DMS53 (cell line): ENCODE data around the gene NXNL1.
A peak's percentile ranks its signal among the peaks of the same experiment; 100 is the strongest.
"Not testable (repeated sequence)": the region's sequence is repeated elsewhere in the genome, so short reads cannot be mapped to it uniquely, and the experiment has no call there.

Source experiments
- DNase-seq: peaks from one replicate; lab custom pipeline; 2025; lab: John Stamatoyannopoulos, UW

NXNL1 gene

GRCh38 chr19:17486545-17487240 lies 26.0 kb upstream of the NXNL1 start:
- no peak for DNase-seq

GRCh38 chr19:17484520-17485185 lies 23.9 kb upstream of the NXNL1 start:
- no peak for DNase-seq

DNA sequence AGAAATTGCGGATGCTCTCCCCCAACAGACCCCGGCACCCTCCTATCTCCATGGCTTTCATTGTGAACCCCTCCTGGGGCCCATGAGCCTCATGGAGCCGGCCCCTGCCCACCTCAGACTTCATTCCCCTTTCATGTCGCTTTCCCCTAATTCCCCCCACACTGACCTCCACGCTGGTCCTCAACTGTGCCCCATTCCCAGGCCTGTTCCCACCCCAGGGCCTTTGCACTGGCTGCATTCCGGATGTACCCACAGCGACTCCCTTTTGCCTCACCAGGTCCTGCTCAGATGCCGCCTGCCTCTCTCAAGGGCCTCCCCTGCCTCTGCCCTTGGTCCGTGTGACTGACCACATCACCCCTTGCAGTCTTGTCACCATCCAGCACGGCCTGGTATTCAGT lies 22.9 kb upstream of the NXNL1 start:
- no peak for DNase-seq

DNA sequence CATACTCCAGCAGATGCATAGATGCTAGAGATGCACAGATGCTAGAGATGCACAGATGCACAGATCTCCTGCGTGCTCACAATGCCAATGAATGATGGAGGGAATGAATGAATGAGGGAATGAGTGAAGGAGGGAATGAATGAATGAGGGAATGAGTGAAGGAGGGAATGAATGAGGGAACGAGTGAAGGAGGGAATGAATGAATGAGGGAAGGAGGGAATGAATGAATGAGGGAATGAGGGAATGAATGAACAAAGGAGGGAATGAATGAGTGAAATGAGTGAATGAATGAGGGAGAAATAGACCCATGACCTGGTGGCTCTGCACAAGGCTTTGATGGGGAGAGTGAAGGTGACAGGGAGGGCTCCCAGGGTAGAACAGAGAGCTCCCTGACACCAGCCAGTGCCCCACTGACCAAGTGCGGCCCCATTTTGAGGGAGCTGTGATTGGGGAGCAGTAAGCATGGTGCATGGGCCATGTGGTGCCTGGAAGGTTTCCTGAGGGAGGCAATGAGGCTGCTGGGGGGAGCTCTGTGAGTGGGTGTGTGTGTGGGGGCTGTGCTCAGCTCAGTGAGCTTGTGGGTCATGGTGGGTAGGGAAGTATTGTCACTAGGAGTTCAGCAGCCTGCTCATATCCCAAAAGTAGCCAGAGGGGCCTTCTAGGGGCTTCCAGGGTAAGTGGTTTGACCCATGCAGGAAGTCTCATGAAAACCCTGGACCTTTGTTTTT lies 22.3 kb upstream of the NXNL1 start:
- no peak for DNase-seq

- DNase-seq, result no peak
Observed at GRCh38 chr19:17481986-17482385, 21.3 kb upstream of the NXNL1 start.

GRCh38 chr19:17479325-17479791 lies 18.6 kb upstream of the NXNL1 start:
- no peak for DNase-seq

DNA sequence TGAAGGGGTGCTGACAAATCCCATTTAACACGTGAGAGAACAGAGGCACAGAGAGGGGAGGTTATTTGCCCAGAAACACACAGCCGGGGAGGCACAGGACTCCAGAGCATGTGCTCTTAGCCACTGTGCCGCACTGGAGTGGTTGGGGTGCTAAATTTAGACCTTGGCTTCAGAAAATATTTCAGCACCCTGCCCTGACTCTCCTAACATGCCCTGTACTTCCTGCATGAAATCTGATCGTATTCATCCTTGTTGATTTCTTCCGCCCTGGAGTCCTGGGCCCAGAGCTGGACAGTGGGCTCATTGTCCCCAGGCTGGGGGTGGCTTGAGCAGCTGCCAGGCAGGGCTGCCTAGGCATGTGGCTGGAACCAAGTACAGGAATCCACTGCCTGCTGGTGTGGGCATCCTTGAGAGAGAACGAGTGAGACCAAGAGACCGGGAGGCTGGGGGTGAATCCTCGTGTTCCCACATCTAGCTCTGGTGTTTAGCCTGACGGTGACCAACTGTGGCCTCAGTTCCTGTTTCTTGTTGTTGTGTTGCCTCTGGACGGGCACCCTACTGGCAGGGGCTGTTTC lies 14.9 kb upstream of the NXNL1 start:
- no peak for DNase-seq

- DNase-seq, result not testable (repeated sequence)
Observed at GRCh38 chr19:17475011-17475540, 14.3 kb upstream of the NXNL1 start.

DNA sequence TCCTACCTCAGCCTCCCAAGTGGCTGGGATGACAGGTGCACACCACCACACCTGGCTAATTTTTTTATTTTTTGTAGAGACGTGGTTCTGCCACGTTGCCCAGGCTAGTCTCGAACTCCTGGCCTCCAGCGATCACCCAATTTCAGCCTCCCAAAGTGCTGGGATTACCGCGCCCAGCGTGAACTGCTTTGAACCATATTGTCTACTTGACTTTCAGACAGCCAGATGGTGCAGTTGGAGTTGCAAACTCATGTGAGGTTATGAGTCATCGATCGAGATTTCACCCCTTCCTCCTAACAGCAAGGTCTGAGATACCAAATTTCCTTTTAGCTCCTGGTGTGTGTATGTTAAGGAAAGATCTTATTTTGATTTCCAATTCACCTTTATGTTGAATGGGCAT lies 12.3 kb upstream of the NXNL1 start:
- peak; percentile 14 for DNase-seq

- no peak for DNase-seq
Observed at GRCh38 chr19:17471410-17472125, 10.8 kb upstream of the NXNL1 start.

DNA sequence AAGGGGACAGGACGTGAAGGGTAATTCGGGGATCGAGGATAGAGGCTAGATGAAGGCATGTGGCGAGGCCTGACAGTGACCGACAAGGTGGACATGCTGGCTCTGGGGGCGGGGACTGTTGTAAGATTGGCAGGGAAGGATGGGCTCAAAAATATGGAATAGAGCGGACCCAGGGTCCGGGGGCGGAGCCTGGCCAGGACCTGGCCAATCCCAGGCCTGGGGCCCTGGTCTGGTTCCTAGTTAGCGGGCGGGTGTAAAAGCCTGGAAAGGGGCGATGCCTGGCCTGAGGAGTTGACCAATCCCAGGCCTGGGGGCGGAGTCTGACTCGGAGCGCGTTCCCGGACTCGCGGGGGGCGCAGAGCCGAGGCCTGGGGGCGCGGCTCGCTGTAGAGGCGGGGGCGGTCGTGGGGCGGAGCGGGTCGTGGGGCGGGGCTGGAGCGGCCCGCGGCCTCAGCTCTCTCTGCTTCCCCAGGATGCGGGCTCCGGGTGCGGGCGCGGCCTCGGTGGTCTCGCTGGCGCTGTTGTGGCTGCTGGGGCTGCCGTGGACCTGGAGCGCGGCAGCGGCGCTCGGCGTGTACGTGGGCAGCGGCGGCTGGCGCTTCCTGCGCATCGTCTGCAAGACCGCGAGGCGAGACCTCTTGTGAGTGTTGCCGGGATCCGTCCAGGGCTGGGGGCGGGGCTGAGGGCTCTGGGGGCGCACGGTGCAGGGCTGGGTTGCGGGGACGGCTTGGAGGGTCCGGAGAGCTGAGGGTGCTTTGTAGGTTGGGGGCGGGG lies 9.5 kb upstream of the NXNL1 start, which contains the start of gene SLC27A1:
Gene SLC27A1, plus strand, starts transcription at position 457 of the 774 bp plus-strand sequence. Its CDS starts 17 bp downstream, at position 474.
- DNase-seq, result peak; percentile 97

DNA sequence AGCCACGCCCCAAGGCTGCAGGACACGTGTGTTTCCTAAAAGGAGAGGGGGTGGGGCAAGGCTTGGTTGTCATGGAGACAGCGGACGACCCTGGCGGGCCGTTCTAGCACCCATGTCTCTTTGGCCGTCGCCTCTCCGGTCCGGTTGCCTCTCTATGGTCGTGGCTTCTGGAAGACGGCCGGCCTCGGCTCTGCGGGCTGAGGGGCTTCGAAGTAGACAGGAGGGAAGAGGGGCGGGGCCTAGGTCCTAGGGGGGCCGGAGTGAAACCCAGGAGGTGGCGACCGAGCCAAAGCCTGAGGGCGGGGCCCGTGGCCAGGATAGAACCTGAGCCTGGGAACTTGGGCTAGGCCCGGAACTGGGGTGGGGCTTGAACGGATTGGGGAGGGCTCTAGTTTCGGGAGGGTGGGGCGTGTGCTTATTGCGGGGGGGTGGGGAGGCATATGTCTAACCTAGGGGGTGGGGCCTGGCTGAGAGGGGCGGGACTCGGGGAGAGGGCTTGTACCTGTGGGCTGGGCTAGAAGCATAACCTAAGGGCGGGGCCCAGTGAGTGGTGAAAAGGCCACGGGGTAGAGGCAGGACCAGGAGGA lies 8.8 kb upstream of the NXNL1 start:
- peak; percentile 97 for DNase-seq

DNA sequence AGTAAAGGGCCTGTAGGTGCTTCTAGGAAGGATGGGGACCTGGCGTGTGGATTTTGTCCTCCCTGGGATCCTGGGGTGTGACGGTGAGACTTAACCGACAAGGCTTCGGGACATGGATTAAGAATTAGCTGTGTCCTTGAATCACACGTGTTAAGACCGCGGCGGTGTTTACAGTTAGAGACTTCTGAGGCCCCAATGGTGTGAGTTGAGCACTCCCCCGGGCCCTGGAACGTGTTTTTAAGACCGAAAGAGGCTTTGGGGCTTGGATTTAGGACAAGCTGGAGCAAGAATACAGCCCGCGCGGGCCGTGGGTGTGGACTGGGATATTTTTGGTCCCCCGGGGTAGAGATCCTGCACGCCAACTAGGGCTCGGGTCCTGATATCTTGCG lies 8.4 kb upstream of the NXNL1 start:
- DNase-seq, result peak; percentile 69

GRCh38 chr19:17468302-17469091 lies 7.8 kb upstream of the NXNL1 start:
- DNase-seq, result peak; percentile 37

GRCh38 chr19:17467471-17468301 lies 7.0 kb upstream of the NXNL1 start:
- DNase-seq, result no peak

DNA sequence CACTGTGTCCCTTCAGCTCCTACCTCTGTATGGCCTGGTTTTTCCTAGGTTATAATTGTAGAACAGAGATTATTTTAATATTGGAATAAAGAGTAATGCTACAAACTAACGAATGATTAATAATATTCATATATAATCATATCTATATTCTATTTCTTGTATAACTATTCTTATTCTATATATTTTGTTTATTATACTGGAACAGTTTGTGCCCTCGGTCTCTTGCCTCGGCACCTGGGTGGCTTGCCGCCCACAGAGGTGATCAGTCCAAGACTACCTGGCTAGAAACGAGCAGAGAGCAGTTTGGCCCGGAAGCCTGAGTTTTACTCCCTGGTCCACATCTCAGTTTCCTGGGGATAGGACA lies 5.7 kb upstream of the NXNL1 start:
- DNase-seq, result no peak

DNA sequence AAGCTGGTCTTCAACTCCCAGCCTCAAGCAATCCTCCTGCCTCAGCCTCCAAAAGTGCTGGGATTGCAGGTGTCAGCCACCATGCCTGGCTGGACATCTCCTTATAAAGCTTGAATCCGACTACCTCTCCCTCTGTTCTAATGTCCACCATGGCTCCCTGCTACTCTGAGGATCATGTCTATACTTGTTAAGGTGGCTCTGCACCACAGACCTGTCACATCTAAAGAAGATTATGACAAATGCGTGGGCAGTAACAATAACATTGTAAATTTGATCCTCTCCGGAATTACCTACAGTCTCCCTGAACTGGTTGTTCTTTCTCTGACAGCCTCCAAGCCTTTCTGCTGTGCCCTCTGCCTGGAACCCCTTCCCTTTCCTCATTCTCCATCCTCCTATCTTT lies 1.8 kb downstream of the NXNL1 start:
- no peak for DNase-seq

GRCh38 chr19:17457616-17458015 lies 3.1 kb downstream of the NXNL1 start:
- DNase-seq, result no peak

- no peak for DNase-seq
Observed at GRCh38 chr19:17456127-17456526, 4.6 kb downstream of the NXNL1 start.
